GM12878 (cell line): Measurements from ENCODE around the gene OSMR. TPM values are rescaled to one million over a fixed set of nuclear protein-coding genes. Genes with fewer than 3 reads are reported as not detected.

Experiments
- ATAC-seq: fragments of 200-7000 bp; cut with Tn5 transposase; 3 replicates; pipeline ENCODE4 v1.9.1; 2020; ENCODE audit warnings: mild to moderate bottlenecking, moderate library complexity
- BruUV-seq: library from RNA; stranded (reverse); fragments of 400-500 nt; replicated peaks from 2 replicates; lab custom pipeline; 2021; lab: Mats Ljungman, UMichigan
- CTCF ChIA-PET: fragments of 300-600 bp; sonication (Branson Sonifier 250); formaldehyde crosslinking; extraction: SDS; loops from one replicate; lab custom pipeline; 2021; ENCODE audit warnings: inconsistent platforms; lab: Yijun Ruan, JAX
- POLR2A ChIA-PET: fragments of 350-600 bp; formaldehyde crosslinking; extraction: SDS; loops from one replicate; lab custom pipeline; 2021; ENCODE audit warnings: inconsistent platforms; lab: Charles Lee
- RAD21 ChIA-PET: fragments of 300-600 bp; sonication (Branson Sonifier 250); formaldehyde crosslinking; loops from one replicate; lab custom pipeline; 2023; ENCODE audit warnings: antibody characterized with exemption; ENCODE audit not compliant: unreplicated experiment; lab: Charles Lee
- SMC1A ChIA-PET: fragments of 300-600 bp; sonication (Branson Sonifier 250); formaldehyde crosslinking; loops from one replicate; lab custom pipeline; 2023; ENCODE audit not compliant: unreplicated experiment, uncharacterized antibody; lab: Charles Lee
- DNase-seq: peaks from one replicate; pipeline ENCODE4 v3.0.0-alpha.2; 2011; ENCODE audit warnings: low read depth, low spot score
- FAIRE-seq: peaks from 3 replicates; lab custom pipeline; 2011; peaks lifted over from hg19 to GRCh38; lab: Jason Lieb, UNC
- H2AFZ ChIP-seq: 2 replicates; pipeline ENCODE4 v1.6.0; 2011; ENCODE audit warnings: low read depth, low read length, control low read depth; ENCODE audit not compliant: control insufficient read depth
- H3K27ac ChIP-seq: 2 replicates; pipeline ENCODE4 v1.5.1; 2011; ENCODE audit warnings: control low read depth; ENCODE audit not compliant: control insufficient read depth, insufficient read depth
- H3K27me3 ChIP-seq, 2 experiments: replicated peaks in 1 of 2; 2 replicates each; pipeline versions ENCODE4 v1.6.0 to v1.6.1; 2011; ENCODE audit warnings: low read length in 1 of 2; ENCODE audit not compliant: control insufficient read depth in 2 of 2, insufficient read depth in 2 of 2
- H3K36me3 ChIP-seq, 2 experiments: 2 replicates each; pipeline ENCODE4 v1.5.1; 2011; ENCODE audit warnings: low read length in 1 of 2; ENCODE audit not compliant: control insufficient read depth in 2 of 2, insufficient read depth in 2 of 2
- H3K4me1 ChIP-seq: 2 replicates; pipeline ENCODE4 v1.6.1; 2011; ENCODE audit warnings: mild to moderate bottlenecking, low read length, moderate library complexity, mixed read lengths; ENCODE audit not compliant: control insufficient read depth, insufficient read depth
- H3K4me2 ChIP-seq: 2 replicates; pipeline ENCODE4 v1.6.0; 2011; ENCODE audit warnings: control low read depth; ENCODE audit not compliant: control insufficient read depth, insufficient read depth
- H3K4me3 ChIP-seq: fragments of 200-600 bp; sonication (generic); 2 replicates; pipeline ENCODE4 v1.5.1; 2016
- H3K79me2 ChIP-seq: 2 replicates; pipeline ENCODE4 v1.6.0; 2011; ENCODE audit warnings: low read length; ENCODE audit not compliant: control insufficient read depth, insufficient read depth
- H3K9ac ChIP-seq: 2 replicates; pipeline ENCODE4 v1.8.0; 2011; ENCODE audit warnings: low read length, control low read depth, mixed read lengths; ENCODE audit not compliant: control insufficient read depth, insufficient read depth
- H3K9me3 ChIP-seq: replicated peaks from 3 replicates; pipeline ENCODE4 v1.5.1; 2011; ENCODE audit warnings: mild to moderate bottlenecking, low read length; ENCODE audit not compliant: control insufficient read depth, insufficient read depth
- H4K20me1 ChIP-seq: 2 replicates; pipeline ENCODE4 v1.6.0; 2011; ENCODE audit not compliant: control insufficient read depth, insufficient read depth
- ASH2L ChIP-seq: fragments of 300-600, 200-600 bp; sonication (generic); IDR thresholded peaks from 2 replicates; pipeline ENCODE4 v1.6.1; 2017; ENCODE audit warnings: low read depth, mild to moderate bottlenecking, borderline replicate concordance
- ESRRA ChIP-seq: IDR thresholded peaks from 2 replicates; pipeline ENCODE4 v1.6.1; 2012; ENCODE audit warnings: mild to moderate bottlenecking, low read length, improper control_type of control experiment
- GABPA ChIP-seq: IDR thresholded peaks from 2 replicates; pipeline ENCODE4 v1.6.1; 2014; ENCODE audit warnings: antibody characterized with exemption, low read depth, mild to moderate bottlenecking, inconsistent platforms
- HCFC1 ChIP-seq: fragments of 150-350 bp; IDR thresholded peaks from 2 replicates; pipeline ENCODE4 v1.6.1; 2014; ENCODE audit warnings: low read length
- HDGF ChIP-seq: fragments of 450-650 bp; IDR thresholded peaks from 2 replicates; pipeline ENCODE4 v1.6.1; 2016; ENCODE audit warnings: antibody characterized with exemption
- RAD21 ChIP-seq: IDR thresholded peaks from 2 replicates; pipeline ENCODE4 v1.6.1; 2011; ENCODE audit warnings: mild to moderate bottlenecking, low read depth, low read length, moderate library complexity; ENCODE audit not compliant: insufficient read depth
- RAD51 ChIP-seq: fragments of 450-650 bp; IDR thresholded peaks from 2 replicates; pipeline ENCODE4 v1.6.1; 2016; ENCODE audit warnings: moderate library complexity, mild to moderate bottlenecking, inconsistent platforms
- TCF12 ChIP-seq: IDR thresholded peaks from 2 replicates; pipeline ENCODE4 v1.6.1; 2011; ENCODE audit warnings: low read depth, mild to moderate bottlenecking, low read length
- WGBS: methylation state at CpG from one replicate; pipeline ENCODE4 v1.1.6; 2016; ENCODE audit warnings: low lambda C conversion rate; ENCODE audit not compliant: insufficient replicate concordance, insufficient coverage; ENCODE audit errors: missing lambda C conversion rate; 5-methylcytosine and 5-hydroxymethylcytosine counted together
- in situ Hi-C: fragments of 300-500 bp; cut with MboI; formaldehyde crosslinking; loops from 9 replicates; pipeline ENCODE4 v1.14.3; 2018; ENCODE audit warnings: mixed read lengths
- intact Hi-C: fragments of 100-400 bp; cut with micrococcal nuclease; formaldehyde crosslinking; loops from one replicate; pipeline ENCODE4 v1.14.2; 2022; ENCODE audit not compliant: unreplicated experiment
- polyA plus RNA-seq, 11 experiments: library from polyadenylated mRNA; depleted of rRNA in 4 of 11; unstranded in 6 of 11; stranded (reverse) in 5 of 11; fragments of >200 nt; fragmentation: Nextera tagmentation in 4 of 11; fragmentation: Illumina TruSeq in 1 of 11; extraction: Ambion mirVana in 4 of 11; extraction: Trizol in 1 of 11; gene quantifications; 1 replicate in 1 of 11; 2 replicates in 10 of 11; pipeline versions ENCODE4 v1.2.1 to v1.2.3, GENCODE V29; 2011 to 2016; ENCODE audit warnings: inconsistent platforms in 2 of 11, missing spikeins in 2 of 11, low read depth in 1 of 11
- total RNA-seq, 4 experiments: library from RNA; depleted of rRNA in 3 of 4; stranded (reverse); fragments of >200 nt in 3 of 4; fragmentation: Illumina TruSeq in 1 of 4; extraction: Trizol in 1 of 4; gene quantifications; 2 replicates each; pipeline versions ENCODE4 v1.2.1 to v1.2.3, GENCODE V29; 2013 to 2021
- TF ChIP-seq, protein P1 (sequence below): fragments of 450-650 bp; IDR thresholded peaks from 2 replicates; pipeline ENCODE4 v1.6.1; 2017; ENCODE audit warnings: mild to moderate bottlenecking, low read depth, inconsistent platforms; ENCODE audit not compliant: poor library complexity, severe bottlenecking

The OSMR gene
- total and polyA plus RNA-seq, 10 of the 15 experiments (the other 5 are each of a cell fraction or from before 2014, with no cell fraction given), result 0.03 to 0.05 TPM; not detected in 8

DNA sequence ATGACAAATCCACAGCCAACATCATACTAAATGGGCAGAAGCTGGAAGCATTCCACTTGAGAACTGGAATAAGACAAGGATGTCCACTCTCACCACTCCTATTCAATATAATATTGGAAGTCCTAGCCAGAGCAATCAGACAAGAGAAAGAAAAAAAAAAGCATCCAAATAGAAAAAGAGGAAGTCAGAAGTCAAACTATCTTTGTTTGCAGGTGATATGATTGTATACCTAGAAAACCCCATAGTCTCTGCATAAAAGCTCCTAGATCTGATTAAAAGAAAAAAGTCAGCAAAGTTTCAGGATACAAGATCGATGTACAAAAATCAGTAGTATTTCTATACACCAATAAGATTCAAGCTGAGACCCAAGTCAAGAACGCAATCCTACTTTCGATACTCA lies 66.1 kb downstream of the OSMR start:
- Histone ChIP-seq H3K27ac (no peak overlapping the region), H3K4me1 (no peaks in the 10 kb centered on the region), H3K9ac (no peak overlapping the region), H3K4me3 (no peak overlapping the region), H3K36me3 (no peaks in the 10 kb centered on the region), H3K9me3 (no peaks in the 10 kb centered on the region), H3K79me2 (no peaks in the 10 kb centered on the region), H3K4me2 (no peak overlapping the region), H3K27me3 (no peaks in the 10 kb centered on the region), H4K20me1 (no peaks in the 10 kb centered on the region), H2AFZ (no peak overlapping the region)
- DNase-seq, result no peak
- ChIA-PET RAD21 (no interaction called here), CTCF (no interaction called here), POLR2A (no interaction called here), SMC1A (no interaction called here)
- ATAC-seq, result no peak
- in situ Hi-C loops, result no loop called here
- BruUV-seq, result no TSS peak
- no peak for FAIRE-seq
- TF ChIP-seq ASH2L (no peak), HDGF (no peak), GABPA (no peak), ESRRA (no peak), RAD21 (no peak), TCF12 (no peak), HCFC1 (no peak), RAD51 (no peak)
- TF ChIP-seq, protein P1, sequence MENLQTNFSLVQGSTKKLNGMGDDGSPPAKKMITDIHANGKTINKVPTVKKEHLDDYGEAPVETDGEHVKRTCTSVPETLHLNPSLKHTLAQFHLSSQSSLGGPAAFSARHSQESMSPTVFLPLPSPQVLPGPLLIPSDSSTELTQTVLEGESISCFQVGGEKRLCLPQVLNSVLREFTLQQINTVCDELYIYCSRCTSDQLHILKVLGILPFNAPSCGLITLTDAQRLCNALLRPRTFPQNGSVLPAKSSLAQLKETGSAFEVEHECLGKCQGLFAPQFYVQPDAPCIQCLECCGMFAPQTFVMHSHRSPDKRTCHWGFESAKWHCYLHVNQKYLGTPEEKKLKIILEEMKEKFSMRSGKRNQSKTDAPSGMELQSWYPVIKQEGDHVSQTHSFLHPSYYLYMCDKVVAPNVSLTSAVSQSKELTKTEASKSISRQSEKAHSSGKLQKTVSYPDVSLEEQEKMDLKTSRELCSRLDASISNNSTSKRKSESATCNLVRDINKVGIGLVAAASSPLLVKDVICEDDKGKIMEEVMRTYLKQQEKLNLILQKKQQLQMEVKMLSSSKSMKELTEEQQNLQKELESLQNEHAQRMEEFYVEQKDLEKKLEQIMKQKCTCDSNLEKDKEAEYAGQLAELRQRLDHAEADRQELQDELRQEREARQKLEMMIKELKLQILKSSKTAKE, result no peak
- WGBS, result 72% methylated on average over 3 of the region's 3 CpGs
- intact Hi-C loops, result no loop called here
